GM23338 (cell line): ENCODE measurements around the gene RBM23. TPM values are rescaled to one million over a fixed set of nuclear protein-coding genes. Genes with fewer than 3 reads are reported as not detected.

ENCODE experiments used
- ATAC-seq: fragments of 200-7000 bp; cut with Tn5 transposase; 3 replicates; pipeline ENCODE4 v1.9.1; 2020
- DNase-seq: peaks from one replicate; pipeline ENCODE4 v3.0.0-alpha.2; 2015; ENCODE audit warnings: low spot score
- H2AFZ ChIP-seq: fragments of 200-600 bp; sonication (generic); 2 replicates; pipeline ENCODE4 v1.8.0; 2016; ENCODE audit warnings: antibody characterized with exemption, mild to moderate bottlenecking, moderate library complexity
- H3F3A ChIP-seq: fragments of 200-600 bp; sonication (generic); replicated peaks from 2 replicates; pipeline ENCODE4 v1.8.0; 2017; ENCODE audit warnings: antibody characterized with exemption, mixed run types, low read depth
- H3K27ac ChIP-seq: fragments of 200-600 bp; sonication (generic); 2 replicates; pipeline ENCODE4 v1.6.1; 2016; ENCODE audit warnings: low read depth
- H3K27me3 ChIP-seq: fragments of 200-600 bp; sonication (generic); 2 replicates; pipeline ENCODE4 v1.8.0; 2016; ENCODE audit warnings: mild to moderate bottlenecking, mixed run types, moderate library complexity; ENCODE audit not compliant: insufficient read depth
- H3K36me3 ChIP-seq: fragments of 200-600 bp; sonication (generic); 2 replicates; pipeline ENCODE4 v1.8.0; 2016; ENCODE audit warnings: mild to moderate bottlenecking; ENCODE audit not compliant: insufficient read depth
- H3K4me1 ChIP-seq: fragments of 200-600 bp; sonication (generic); 2 replicates; pipeline ENCODE4 v1.8.0; 2016; ENCODE audit warnings: mild to moderate bottlenecking, moderate library complexity; ENCODE audit not compliant: insufficient read depth
- H3K4me2 ChIP-seq: fragments of 200-600 bp; sonication (generic); 2 replicates; pipeline ENCODE4 v1.7.1; 2017; ENCODE audit warnings: mixed run types
- H3K4me3 ChIP-seq: fragments of 200-600 bp; sonication (generic); 2 replicates; pipeline ENCODE4 v1.6.1; 2016; ENCODE audit warnings: mixed run types
- H3K79me2 ChIP-seq: fragments of 200-600 bp; sonication (generic); replicated peaks from 2 replicates; pipeline ENCODE4 v1.8.0; 2017; ENCODE audit warnings: mild to moderate bottlenecking; ENCODE audit not compliant: insufficient read depth
- H3K9me2 ChIP-seq: fragments of 200-600 bp; sonication (generic); 2 replicates; pipeline ENCODE4 v1.8.0; 2017; ENCODE audit not compliant: insufficient read depth
- H4K20me1 ChIP-seq: fragments of 200-600 bp; sonication (generic); replicated peaks from 2 replicates; pipeline ENCODE4 v1.8.0; 2017; ENCODE audit warnings: mild to moderate bottlenecking; ENCODE audit not compliant: insufficient read depth
- H3K27ac Mint-ChIP-seq: 2 replicates; pipeline ENCODE4 v1.8.0; 2020; ENCODE audit warnings: inconsistent platforms, mild to moderate bottlenecking, moderate library complexity, mixed read lengths
- H3K27me3 Mint-ChIP-seq: 3 replicates; pipeline ENCODE4 v1.8.0; 2022; ENCODE audit warnings: low read depth, mild to moderate bottlenecking, moderate library complexity, mixed read lengths, inconsistent platforms; ENCODE audit not compliant: insufficient read depth, poor library complexity
- H3K36me3 Mint-ChIP-seq: 3 replicates; pipeline ENCODE4 v1.8.0; 2021; ENCODE audit warnings: low read depth, mild to moderate bottlenecking, inconsistent platforms, moderate library complexity, mixed read lengths
- H3K4me1 Mint-ChIP-seq: 3 replicates; pipeline ENCODE4 v1.8.0; 2020; ENCODE audit warnings: mild to moderate bottlenecking, inconsistent platforms, mixed read lengths
- H3K4me3 Mint-ChIP-seq: 3 replicates; pipeline ENCODE4 v1.8.0; 2021; ENCODE audit warnings: moderate library complexity, mild to moderate bottlenecking, inconsistent platforms, mixed read lengths
- H3K9me3 Mint-ChIP-seq: 3 replicates; pipeline ENCODE4 v1.8.0; 2020; ENCODE audit warnings: moderate library complexity, mild to moderate bottlenecking, inconsistent platforms, mixed read lengths
- JUNB ChIP-seq: IDR thresholded peaks from one replicate; pipeline ENCODE4 v1.6.1; 2016; ENCODE audit warnings: antibody characterized with exemption; ENCODE audit not compliant: unreplicated experiment
- NANOG ChIP-seq: IDR thresholded peaks from 2 replicates; pipeline ENCODE4 v1.6.1; 2016; ENCODE audit warnings: antibody characterized with exemption, borderline replicate concordance
- STAT1 ChIP-seq: IDR thresholded peaks from one replicate; pipeline ENCODE4 v1.6.1; 2016; ENCODE audit warnings: antibody characterized with exemption; ENCODE audit not compliant: unreplicated experiment
- ZNF331 ChIP-seq: fragments of 250-450 bp; sonication (Bioruptor Pico); IDR thresholded peaks from 2 replicates; pipeline ENCODE4 v1.5.0; 2020; ENCODE audit warnings: low read depth, mild to moderate bottlenecking, moderate library complexity
- polyA plus RNA-seq: library from polyadenylated mRNA; unstranded; fragments of >200 nt; fragmentation: Nextera tagmentation; extraction: Ambion mirVana; gene quantifications from 2 replicates; pipeline ENCODE4 v1.2.1, GENCODE V29; 2016
- total RNA-seq: library from RNA; depleted of rRNA; stranded (reverse); fragments of >200 nt; shearing (Covaris generic); gene quantifications from 2 replicates; pipeline ENCODE4 v1.2.3, GENCODE V29; 2014
- TF ChIP-seq, protein P1 (sequence below): fragments of 250-450 bp; sonication (Bioruptor Pico); IDR thresholded peaks from 2 replicates; pipeline ENCODE4 v1.5.0; 2020; ENCODE audit warnings: mild to moderate bottlenecking, moderate library complexity
- TF ChIP-seq, protein P2 (sequence below): IDR thresholded peaks from one replicate; pipeline ENCODE4 v1.6.1; 2018; ENCODE audit warnings: antibody characterized with exemption; ENCODE audit not compliant: unreplicated experiment

RBM23 gene
- total and polyA plus RNA-seq, 2 experiments from 2014 or later, result 14.4 to 52.8 TPM

DNA sequence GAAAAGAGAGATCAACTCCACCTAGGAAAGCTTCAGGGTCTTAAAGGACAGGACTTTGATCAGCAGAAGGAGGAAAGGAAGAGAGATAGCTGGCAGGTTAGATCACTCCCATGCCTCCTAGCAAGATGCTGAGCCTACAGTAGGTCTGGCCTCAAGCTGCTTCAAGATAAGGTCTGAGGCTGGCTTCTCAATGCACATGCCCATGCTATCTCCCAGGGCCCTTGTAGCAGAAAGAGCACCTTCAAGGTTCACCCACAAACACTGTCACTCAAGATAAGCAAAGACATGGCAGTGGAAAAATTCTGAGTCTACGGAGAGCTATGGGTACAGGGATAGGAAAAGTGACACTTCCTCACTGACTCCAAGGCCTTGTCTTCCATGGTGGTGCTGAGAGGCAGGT is 21.6 kb downstream of the RBM23 start:
- DNase-seq, result no peak
- Mint-ChIP-seq H3K4me1 (peaks cover 8% of the 10 kb centered on the region), H3K27ac (no peak overlapping the region), H3K36me3 (peaks cover 21% of the 10 kb centered on the region), H3K27me3 (peaks cover 22% of the 10 kb centered on the region), H3K4me3 (no peak overlapping the region), H3K9me3 (no peaks in the 10 kb centered on the region)
- TF ChIP-seq, protein P1, sequence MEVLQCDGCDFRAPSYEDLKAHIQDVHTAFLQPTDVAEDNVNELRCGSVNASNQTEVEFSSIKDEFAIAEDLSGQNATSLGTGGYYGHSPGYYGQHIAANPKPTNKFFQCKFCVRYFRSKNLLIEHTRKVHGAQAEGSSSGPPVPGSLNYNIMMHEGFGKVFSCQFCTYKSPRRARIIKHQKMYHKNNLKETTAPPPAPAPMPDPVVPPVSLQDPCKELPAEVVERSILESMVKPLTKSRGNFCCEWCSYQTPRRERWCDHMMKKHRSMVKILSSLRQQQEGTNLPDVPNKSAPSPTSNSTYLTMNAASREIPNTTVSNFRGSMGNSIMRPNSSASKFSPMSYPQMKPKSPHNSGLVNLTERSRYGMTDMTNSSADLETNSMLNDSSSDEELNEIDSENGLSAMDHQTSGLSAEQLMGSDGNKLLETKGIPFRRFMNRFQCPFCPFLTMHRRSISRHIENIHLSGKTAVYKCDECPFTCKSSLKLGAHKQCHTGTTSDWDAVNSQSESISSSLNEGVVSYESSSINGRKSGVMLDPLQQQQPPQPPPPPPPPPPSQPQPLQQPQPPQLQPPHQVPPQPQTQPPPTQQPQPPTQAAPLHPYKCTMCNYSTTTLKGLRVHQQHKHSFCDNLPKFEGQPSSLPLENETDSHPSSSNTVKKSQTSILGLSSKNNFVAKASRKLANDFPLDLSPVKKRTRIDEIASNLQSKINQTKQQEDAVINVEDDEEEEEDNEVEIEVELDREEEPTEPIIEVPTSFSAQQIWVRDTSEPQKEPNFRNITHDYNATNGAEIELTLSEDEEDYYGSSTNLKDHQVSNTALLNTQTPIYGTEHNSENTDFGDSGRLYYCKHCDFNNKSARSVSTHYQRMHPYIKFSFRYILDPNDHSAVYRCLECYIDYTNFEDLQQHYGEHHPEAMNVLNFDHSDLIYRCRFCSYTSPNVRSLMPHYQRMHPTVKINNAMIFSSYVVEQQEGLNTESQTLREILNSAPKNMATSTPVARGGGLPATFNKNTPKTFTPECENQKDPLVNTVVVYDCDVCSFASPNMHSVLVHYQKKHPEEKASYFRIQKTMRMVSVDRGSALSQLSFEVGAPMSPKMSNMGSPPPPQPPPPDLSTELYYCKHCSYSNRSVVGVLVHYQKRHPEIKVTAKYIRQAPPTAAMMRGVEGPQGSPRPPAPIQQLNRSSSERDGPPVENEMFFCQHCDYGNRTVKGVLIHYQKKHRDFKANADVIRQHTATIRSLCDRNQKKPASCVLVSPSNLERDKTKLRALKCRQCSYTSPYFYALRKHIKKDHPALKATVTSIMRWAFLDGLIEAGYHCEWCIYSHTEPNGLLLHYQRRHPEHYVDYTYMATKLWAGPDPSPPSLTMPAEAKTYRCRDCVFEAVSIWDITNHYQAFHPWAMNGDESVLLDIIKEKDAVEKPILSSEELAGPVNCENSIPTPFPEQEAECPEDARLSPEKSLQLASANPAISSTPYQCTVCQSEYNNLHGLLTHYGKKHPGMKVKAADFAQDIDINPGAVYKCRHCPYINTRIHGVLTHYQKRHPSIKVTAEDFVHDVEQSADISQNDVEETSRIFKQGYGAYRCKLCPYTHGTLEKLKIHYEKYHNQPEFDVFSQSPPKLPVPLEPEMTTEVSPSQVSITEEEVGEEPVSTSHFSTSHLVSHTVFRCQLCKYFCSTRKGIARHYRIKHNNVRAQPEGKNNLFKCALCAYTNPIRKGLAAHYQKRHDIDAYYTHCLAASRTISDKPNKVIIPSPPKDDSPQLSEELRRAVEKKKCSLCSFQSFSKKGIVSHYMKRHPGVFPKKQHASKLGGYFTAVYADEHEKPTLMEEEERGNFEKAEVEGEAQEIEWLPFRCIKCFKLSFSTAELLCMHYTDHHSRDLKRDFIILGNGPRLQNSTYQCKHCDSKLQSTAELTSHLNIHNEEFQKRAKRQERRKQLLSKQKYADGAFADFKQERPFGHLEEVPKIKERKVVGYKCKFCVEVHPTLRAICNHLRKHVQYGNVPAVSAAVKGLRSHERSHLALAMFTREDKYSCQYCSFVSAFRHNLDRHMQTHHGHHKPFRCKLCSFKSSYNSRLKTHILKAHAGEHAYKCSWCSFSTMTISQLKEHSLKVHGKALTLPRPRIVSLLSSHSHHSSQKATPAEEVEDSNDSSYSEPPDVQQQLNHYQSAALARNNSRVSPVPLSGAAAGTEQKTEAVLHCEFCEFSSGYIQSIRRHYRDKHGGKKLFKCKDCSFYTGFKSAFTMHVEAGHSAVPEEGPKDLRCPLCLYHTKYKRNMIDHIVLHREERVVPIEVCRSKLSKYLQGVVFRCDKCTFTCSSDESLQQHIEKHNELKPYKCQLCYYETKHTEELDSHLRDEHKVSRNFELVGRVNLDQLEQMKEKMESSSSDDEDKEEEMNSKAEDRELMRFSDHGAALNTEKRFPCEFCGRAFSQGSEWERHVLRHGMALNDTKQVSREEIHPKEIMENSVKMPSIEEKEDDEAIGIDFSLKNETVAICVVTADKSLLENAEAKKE (CRISPR knock-in tag), result no peak
- TF ChIP-seq, protein P2, sequence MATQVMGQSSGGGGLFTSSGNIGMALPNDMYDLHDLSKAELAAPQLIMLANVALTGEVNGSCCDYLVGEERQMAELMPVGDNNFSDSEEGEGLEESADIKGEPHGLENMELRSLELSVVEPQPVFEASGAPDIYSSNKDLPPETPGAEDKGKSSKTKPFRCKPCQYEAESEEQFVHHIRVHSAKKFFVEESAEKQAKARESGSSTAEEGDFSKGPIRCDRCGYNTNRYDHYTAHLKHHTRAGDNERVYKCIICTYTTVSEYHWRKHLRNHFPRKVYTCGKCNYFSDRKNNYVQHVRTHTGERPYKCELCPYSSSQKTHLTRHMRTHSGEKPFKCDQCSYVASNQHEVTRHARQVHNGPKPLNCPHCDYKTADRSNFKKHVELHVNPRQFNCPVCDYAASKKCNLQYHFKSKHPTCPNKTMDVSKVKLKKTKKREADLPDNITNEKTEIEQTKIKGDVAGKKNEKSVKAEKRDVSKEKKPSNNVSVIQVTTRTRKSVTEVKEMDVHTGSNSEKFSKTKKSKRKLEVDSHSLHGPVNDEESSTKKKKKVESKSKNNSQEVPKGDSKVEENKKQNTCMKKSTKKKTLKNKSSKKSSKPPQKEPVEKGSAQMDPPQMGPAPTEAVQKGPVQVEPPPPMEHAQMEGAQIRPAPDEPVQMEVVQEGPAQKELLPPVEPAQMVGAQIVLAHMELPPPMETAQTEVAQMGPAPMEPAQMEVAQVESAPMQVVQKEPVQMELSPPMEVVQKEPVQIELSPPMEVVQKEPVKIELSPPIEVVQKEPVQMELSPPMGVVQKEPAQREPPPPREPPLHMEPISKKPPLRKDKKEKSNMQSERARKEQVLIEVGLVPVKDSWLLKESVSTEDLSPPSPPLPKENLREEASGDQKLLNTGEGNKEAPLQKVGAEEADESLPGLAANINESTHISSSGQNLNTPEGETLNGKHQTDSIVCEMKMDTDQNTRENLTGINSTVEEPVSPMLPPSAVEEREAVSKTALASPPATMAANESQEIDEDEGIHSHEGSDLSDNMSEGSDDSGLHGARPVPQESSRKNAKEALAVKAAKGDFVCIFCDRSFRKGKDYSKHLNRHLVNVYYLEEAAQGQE, result no peak
- TF ChIP-seq STAT1 (no peak), NANOG (no peak), ZNF331 (CRISPR knock-in tag) (no peak), JUNB (no peak)
- Histone ChIP-seq H2AFZ (no peak overlapping the region), H3K9me2 (no peaks in the 10 kb centered on the region), H4K20me1 (no peaks in the 10 kb centered on the region; the same call in none of the 2 replicates), H3K27me3 (peaks cover 41% of the 10 kb centered on the region), H3F3A (peaks cover 13% of the 10 kb centered on the region), H3K4me1 (peaks cover 14% of the 10 kb centered on the region), H3K4me3 (no peak overlapping the region), H3K36me3 (no peaks in the 10 kb centered on the region), H3K4me2 (no peak overlapping the region), H3K27ac (no peak overlapping the region), H3K79me2 (no peaks in the 10 kb centered on the region)
- no peak for ATAC-seq
